Vagina (tissue), 2 donors: ENCODE data around the gene TBC1D30. TPM values are rescaled to one million over a fixed set of nuclear protein-coding genes. Genes with fewer than 3 reads are reported as not detected.
"Not testable (repeated sequence)": the region's sequence is repeated elsewhere in the genome, so short reads cannot be mapped to it uniquely, and the experiment has no call there.

Experiments
- DNase-seq, 2 donors: peaks; one replicate each; pipeline ENCODE4 v3.0.0-alpha.2; 2017; ENCODE audit errors: extremely low spot score in 2 of 2
- H3K27ac ChIP-seq: fragments of 200-600 bp; sonication (generic); one replicate; pipeline ENCODE4 v1.5.1; 2019
- H3K27me3 ChIP-seq: fragments of 200-600 bp; sonication (generic); one replicate; pipeline ENCODE4 v1.5.1; 2019
- H3K36me3 ChIP-seq, 2 donors: fragments of 200-600 bp; sonication (generic); one replicate each; pipeline ENCODE4 v1.5.1; 2017 to 2019
- H3K4me1 ChIP-seq: fragments of 200-600 bp; sonication (generic); one replicate; pipeline ENCODE4 v1.5.1; 2019
- H3K4me3 ChIP-seq, 2 donors: fragments of 200-600 bp; sonication (generic); 1 replicate in 1 of 2; 2 replicates in 1 of 2; pipeline ENCODE4 v1.5.1; 2016 to 2019
- H3K9me3 ChIP-seq: fragments of 200-600 bp; sonication (generic); one replicate; pipeline ENCODE4 v1.5.1; 2019
- POLR2A ChIP-seq, 2 donors: fragments of 450-650 bp; IDR thresholded peaks; one replicate each; pipeline ENCODE4 v1.6.1; 2017; ENCODE audit warnings: antibody characterized with exemption in 2 of 2, mild to moderate bottlenecking in 2 of 2, moderate library complexity in 2 of 2
- POLR2AphosphoS5 ChIP-seq, 2 donors: sonication (generic); formaldehyde crosslinking; IDR thresholded peaks; one replicate each; pipeline ENCODE4 v1.9.0; 2017; ENCODE audit warnings: antibody characterized with exemption in 2 of 2, mild to moderate bottlenecking in 2 of 2, low read depth in 1 of 2; ENCODE audit not compliant: insufficient read depth in 1 of 2
- intact Hi-C: fragments of 100-400 bp; cut with DNase I; formaldehyde crosslinking; loops from one replicate; pipeline ENCODE4 v1.15.1; 2023
- total RNA-seq: library from RNA; depleted of rRNA; stranded (reverse); fragments of >200 nt; gene quantifications from one replicate; pipeline ENCODE4 v1.2.3, GENCODE V29; 2016
- TF ChIP-seq, protein P1 (sequence below), 3 experiments: fragments of 450-650 bp in 2 of 3; fragments of 200-600 bp in 1 of 3; sonication (generic) in 1 of 3; IDR thresholded peaks; one replicate each; pipeline ENCODE4 v1.5.1; 2017 to 2019; ENCODE audit warnings: antibody characterized with exemption in 3 of 3, mild to moderate bottlenecking in 2 of 3, moderate library complexity in 2 of 3

The TBC1D30 gene
- total RNA-seq, 1 donor from 2014 or later: 3.9 TPM

DNA sequence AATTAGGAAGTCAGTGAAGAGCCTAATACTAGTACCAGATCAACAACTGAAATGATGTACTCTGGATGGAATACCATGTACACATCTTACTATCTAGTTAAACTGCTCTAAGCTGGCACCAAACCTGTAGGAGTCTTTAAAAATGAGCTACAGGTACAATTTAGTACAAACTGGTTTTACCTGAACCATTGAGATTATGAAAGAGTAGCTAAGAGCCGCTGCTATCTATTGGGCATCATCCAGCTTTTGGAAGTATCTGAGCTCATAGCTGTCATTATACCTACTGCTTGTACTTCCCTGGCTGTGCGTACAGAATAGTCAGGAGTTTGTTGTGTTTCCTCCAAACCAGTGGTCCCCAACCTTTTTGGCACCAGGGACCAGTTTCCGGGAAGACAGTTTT lies 12.4 kb downstream of the TBC1D30 start:
- DNase-seq: no peak
- no peaks in the 10 kb centered on the region for H3K9me3 ChIP-seq
- no peaks in the 10 kb centered on the region for H3K27me3 ChIP-seq
- H3K4me3 ChIP-seq: no peak overlapping the region
- H3K4me1 ChIP-seq: no peaks in the 10 kb centered on the region
- TF ChIP-seq POLR2A (IDR thresholded peaks at IDR 0.05) (no peak), POLR2AphosphoS5 (IDR thresholded peaks at IDR 0.05; ENCODE audit: insufficient read depth in 1 of 2, low read depth in 1 of 2) (no peak)
- TF ChIP-seq, protein P1, sequence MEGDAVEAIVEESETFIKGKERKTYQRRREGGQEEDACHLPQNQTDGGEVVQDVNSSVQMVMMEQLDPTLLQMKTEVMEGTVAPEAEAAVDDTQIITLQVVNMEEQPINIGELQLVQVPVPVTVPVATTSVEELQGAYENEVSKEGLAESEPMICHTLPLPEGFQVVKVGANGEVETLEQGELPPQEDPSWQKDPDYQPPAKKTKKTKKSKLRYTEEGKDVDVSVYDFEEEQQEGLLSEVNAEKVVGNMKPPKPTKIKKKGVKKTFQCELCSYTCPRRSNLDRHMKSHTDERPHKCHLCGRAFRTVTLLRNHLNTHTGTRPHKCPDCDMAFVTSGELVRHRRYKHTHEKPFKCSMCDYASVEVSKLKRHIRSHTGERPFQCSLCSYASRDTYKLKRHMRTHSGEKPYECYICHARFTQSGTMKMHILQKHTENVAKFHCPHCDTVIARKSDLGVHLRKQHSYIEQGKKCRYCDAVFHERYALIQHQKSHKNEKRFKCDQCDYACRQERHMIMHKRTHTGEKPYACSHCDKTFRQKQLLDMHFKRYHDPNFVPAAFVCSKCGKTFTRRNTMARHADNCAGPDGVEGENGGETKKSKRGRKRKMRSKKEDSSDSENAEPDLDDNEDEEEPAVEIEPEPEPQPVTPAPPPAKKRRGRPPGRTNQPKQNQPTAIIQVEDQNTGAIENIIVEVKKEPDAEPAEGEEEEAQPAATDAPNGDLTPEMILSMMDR (IDR thresholded peaks at IDR 0.05): no peak
- no peaks in the 10 kb centered on the region for H3K36me3 ChIP-seq
- H3K27ac ChIP-seq: no peak overlapping the region
- intact Hi-C loops: no loop called here

DNA sequence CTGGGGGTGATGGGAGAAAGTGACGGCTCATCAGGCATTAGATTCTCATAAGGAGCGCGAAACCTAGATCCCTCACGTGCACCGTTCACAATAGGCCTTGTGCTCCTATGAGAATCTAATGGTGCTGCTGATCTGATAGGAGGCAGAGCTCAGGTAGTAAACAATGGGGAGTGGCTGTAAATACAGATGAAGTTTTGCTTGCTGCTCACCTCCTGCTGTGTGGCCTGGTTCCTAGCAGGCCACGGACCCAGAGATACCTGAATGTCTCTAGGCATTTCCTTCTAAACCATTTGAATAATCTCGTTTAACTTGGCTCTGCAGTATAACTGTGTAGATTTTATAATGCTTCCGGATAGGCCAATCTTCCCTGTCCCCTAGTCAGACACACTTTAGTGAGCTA lies 13.0 kb downstream of the TBC1D30 start:
- DNase-seq: no peak
- Histone ChIP-seq H3K4me1 (no peaks in the 10 kb centered on the region), H3K27ac (no peak overlapping the region), H3K9me3 (no peaks in the 10 kb centered on the region), H3K36me3 (no peaks in the 10 kb centered on the region), H3K4me3 (no peak overlapping the region), H3K27me3 (no peaks in the 10 kb centered on the region)
- intact Hi-C loops: no loop called here
- TF ChIP-seq, protein P1 (IDR thresholded peaks at IDR 0.05): no peak
- TF ChIP-seq POLR2AphosphoS5 (IDR thresholded peaks at IDR 0.05; ENCODE audit: insufficient read depth in 1 of 2, low read depth in 1 of 2) (no peak), POLR2A (IDR thresholded peaks at IDR 0.05) (no peak)

DNA sequence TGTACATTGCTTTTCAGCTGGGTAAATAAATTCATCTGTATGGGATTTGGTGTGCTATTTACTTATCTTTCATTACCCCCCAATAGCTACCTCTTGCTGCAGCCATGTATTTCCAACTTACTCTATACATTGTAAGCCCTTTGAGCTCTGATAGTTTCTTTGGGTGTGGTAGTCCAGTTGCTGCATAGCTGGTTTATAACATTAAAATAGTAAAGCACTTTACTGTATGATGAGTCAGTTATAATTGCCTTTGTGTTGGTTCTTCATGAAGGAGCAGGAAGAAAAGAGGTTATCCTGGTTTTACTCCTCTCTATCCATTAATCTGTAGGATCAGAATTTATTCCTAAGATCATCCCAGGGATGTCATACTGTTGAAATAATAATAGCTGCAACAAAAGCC lies 15.7 kb downstream of the TBC1D30 start:
- intact Hi-C loops: no loop called here
- Histone ChIP-seq H3K4me3 (no peak overlapping the region), H3K36me3 (no peaks in the 10 kb centered on the region), H3K27me3 (no peaks in the 10 kb centered on the region), H3K27ac (no peak overlapping the region), H3K9me3 (no peaks in the 10 kb centered on the region), H3K4me1 (no peaks in the 10 kb centered on the region)
- no peak for DNase-seq
- no peak for TF ChIP-seq POLR2AphosphoS5 (IDR thresholded peaks at IDR 0.05; ENCODE audit: insufficient read depth in 1 of 2, low read depth in 1 of 2)
- TF ChIP-seq, protein P1 (IDR thresholded peaks at IDR 0.05): no peak
- no peak for TF ChIP-seq POLR2A (IDR thresholded peaks at IDR 0.05)

DNA sequence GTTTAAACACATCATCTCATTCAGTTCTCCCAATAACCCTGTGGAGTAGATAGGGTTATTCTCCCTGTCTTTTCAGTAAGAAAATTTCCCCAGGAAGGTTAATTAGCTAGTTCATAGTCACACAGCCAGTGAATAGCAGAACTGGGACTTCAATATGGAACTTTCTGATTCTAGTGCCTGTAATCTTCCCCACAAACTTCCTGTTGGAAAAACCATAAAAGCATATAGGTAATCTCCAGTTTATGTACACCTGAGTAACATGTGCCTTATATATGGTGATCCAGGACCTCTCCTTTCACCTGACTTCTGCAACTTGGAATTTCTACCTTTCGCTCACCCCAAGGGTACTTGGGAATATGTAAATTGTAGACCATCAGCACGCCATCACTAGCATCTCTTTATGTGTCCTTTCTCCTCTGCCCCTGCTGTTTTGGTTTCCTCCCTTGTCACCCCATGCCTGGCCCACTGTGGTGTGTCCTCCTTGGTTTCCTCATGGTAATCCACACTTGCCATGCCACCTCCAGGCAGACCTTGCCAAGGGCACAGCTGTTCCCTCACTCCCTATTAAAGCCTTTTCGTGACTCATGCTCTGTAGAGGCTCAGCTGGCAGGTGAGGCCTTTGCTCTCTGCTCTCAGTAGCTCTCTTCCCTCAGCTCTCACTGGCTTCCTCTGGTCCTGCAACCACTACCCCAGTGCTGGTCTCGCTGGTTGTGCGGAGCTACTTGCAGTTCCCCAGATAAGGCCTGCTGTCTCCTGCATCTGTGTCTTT lies 16.7 kb downstream of the TBC1D30 start:
- TF ChIP-seq POLR2A (IDR thresholded peaks at IDR 0.05) (no peak), POLR2AphosphoS5 (IDR thresholded peaks at IDR 0.05; ENCODE audit: insufficient read depth in 1 of 2, low read depth in 1 of 2) (no peak)
- TF ChIP-seq, protein P1 (IDR thresholded peaks at IDR 0.05): no peak
- Histone ChIP-seq H3K36me3 (no peaks in the 10 kb centered on the region), H3K27me3 (no peaks in the 10 kb centered on the region), H3K27ac (no peak overlapping the region), H3K4me1 (no peaks in the 10 kb centered on the region), H3K4me3 (no peak overlapping the region), H3K9me3 (no peaks in the 10 kb centered on the region)
- no peak for DNase-seq
- intact Hi-C loops: no loop called here

DNA sequence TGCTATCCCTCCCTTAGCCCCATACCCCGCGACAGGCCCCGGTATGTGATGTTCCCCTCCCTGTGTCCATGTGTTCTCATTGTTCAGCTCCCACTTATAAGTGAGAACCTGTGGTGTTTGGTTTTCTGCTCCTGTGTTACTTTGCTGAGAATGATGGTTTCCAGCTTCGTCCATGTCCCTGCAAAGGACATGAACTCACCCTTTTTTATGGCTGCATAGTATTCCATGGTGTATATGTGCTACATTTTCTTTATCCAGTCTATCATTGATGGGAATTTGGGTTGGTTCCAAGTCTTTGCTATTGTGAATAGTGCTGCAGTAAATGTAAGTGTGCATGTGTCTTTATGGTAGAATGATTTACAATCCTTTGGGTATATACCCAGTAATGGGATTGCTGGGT lies 24.0 kb downstream of the TBC1D30 start:
- H3K4me3 ChIP-seq, H3K9me3 ChIP-seq, H3K4me1 ChIP-seq, H3K27ac ChIP-seq, intact Hi-C loops, H3K36me3 ChIP-seq, DNase-seq, H3K27me3 ChIP-seq: not testable (repeated sequence)
